ENCODE results near the gene CREB3L4. TPM values are rescaled to one million over a fixed set of nuclear protein-coding genes. Genes with fewer than 3 reads are reported as not detected.
A peak's percentile ranks its signal among the peaks of the same experiment; 100 is the strongest.

CREB3L4 gene
- total and polyA plus RNA-seq, 2 of the 13 experiments (the other 11 are each of a cell fraction or from before 2014, with no cell fraction given), result 9.9 to 18.7 TPM

DNA sequence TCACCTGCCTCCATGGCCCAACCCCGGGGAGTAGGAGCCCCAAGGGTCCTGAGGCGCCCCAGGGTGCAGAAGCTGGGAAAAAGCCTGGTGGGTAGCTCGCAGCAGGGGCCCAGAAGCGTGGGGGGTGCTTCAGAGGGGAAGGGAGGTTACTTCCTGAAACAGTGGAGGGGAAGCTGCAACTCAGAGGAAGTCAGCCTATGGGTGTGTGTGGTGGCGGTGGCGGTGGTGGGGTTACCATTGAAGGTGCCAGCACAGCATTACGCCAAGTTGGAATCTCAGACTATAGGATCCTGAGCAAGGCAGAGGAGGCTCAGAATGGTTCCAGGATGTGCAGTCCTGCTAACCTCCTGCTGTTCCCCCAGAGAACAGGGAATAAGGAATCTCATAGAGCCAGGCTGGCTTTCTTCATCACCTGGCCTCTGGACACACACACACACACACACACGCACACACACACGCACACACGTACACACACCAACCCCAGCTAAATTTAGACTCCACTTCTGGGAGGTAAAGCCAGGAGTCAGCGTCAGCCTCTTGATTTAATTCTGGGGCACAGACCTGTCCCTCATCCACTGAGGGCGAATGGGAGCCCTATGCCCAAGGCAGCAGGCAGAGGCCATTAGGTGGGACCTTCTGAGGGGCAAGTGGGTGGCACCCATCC is 22.4 kb upstream of the CREB3L4 start:
- DNase-seq (ENCODE audit: low spot score) (no peak), FAIRE-seq (no peak), ATAC-seq (peak; percentile 17)
- no TSS peak for BruUV-seq (replicated peaks)
- Histone ChIP-seq H3K4me1 (ENCODE audit: insufficient read depth, low read length) (peaks cover 40% of the 10 kb centered on the region), H3K27ac (ENCODE audit: extremely low read length, insufficient read depth, low read length) (peak overlapping the region; percentile 71), H3K9me3 (ENCODE audit: low read length) (no peaks in the 10 kb centered on the region), H3K79me2 (ENCODE audit: insufficient read depth, low read length) (peaks cover 11% of the 10 kb centered on the region), H3K4me2 (ENCODE audit: low read depth, low read length) (peak overlapping the region; percentile 87), H3K4me3 (replicated peaks in 1 of 3; ENCODE audit: insufficient read depth in 1 of 3, low read depth in 2 of 3, low read length in 3 of 3) (peak overlapping the region; percentile 71 to 98 (median 81)), H3K36me3 (replicated peaks in 1 of 2; ENCODE audit: control insufficient read depth in 1 of 2, insufficient read depth in 2 of 2, low read length in 2 of 2) (peaks cover 11 to 49% of the 10 kb centered on the region in 2 experiments; a peak in 4 of 5 replicates), H3K27me3 (ENCODE audit: control insufficient read depth in 1 of 2, insufficient read depth in 2 of 2, low read length in 2 of 2) (no peaks in the 10 kb centered on the region), H3K9ac (ENCODE audit: insufficient read depth, low read depth, low read length) (peak overlapping the region; percentile 82), H2AFZ (ENCODE audit: low read length) (no peak overlapping the region), H4K20me1 (ENCODE audit: insufficient read depth, low read length) (no peaks in the 10 kb centered on the region)
- WGBS (ENCODE audit: low lambda C conversion rate), result 58% methylated on average over 12 of the region's 12 CpGs
- in situ Hi-C loops (cut with HindIII; ENCODE audit: extremely low pct_ligation_motif_present, low pct_unique_long_range_greater_than_20kb) (loop anchor here (10.0 kb wide), 1 partner anchor 120 kb away; no protein-coding TSS in a partner anchor), intact Hi-C loops (cut with micrococcal nuclease; ENCODE audit: unreplicated experiment) (loop anchor here (5.0 kb wide), 1 partner anchor 327 kb away; the partner anchor contains the start of gene HAX1)
- CTCF ChIA-PET (ENCODE audit: low intra/inter-chr PET ratio, low total read pairs), result no interaction called here
- POLR2A ChIA-PET, result interaction anchor here (1.0 to 5.3 kb wide), 10 partner anchors 9 to 46 kb away, joined by 3 to 43 read pairs (median 18); partner anchors contain the start of genes CREB3L4, CRTC2, GATAD2B and JTB
- no peak for TF ChIP-seq MIER3 (CRISPR knock-in tag; IDR thresholded peaks at IDR 0.05; ENCODE audit: borderline replicate concordance)
- no peak for TF ChIP-seq ZBTB3 (CRISPR knock-in tag; IDR thresholded peaks at IDR 0.05; ENCODE audit: borderline replicate concordance, low read depth)
- TF ChIP-seq, protein P1, sequence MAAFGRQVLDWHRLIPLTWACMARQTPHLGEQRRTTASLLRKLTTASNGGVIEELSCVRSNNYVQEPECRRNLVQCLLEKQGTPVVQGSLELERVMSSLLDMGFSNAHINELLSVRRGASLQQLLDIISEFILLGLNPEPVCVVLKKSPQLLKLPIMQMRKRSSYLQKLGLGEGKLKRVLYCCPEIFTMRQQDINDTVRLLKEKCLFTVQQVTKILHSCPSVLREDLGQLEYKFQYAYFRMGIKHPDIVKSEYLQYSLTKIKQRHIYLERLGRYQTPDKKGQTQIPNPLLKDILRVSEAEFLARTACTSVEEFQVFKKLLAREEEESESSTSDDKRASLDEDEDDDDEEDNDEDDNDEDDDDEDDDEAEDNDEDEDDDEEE (CRISPR knock-in tag; IDR thresholded peaks at IDR 0.05), result 0 out of 2 replicates have a peak, but pooled peaks have one; percentile 34
- TF ChIP-seq RFX3 (CRISPR knock-in tag; IDR thresholded peaks at IDR 0.05), result no peak
- TF ChIP-seq ZNF407 (CRISPR knock-in tag; IDR thresholded peaks at IDR 0.05; ENCODE audit: not compliant biosample characterization), result peak; percentile 44
- no peak for TF ChIP-seq ZBTB34 (CRISPR knock-in tag; IDR thresholded peaks at IDR 0.05)
- TF ChIP-seq KAT7 (CRISPR knock-in tag; IDR thresholded peaks at IDR 0.05; ENCODE audit: borderline replicate concordance), result no peak
- TF ChIP-seq, protein P2, sequence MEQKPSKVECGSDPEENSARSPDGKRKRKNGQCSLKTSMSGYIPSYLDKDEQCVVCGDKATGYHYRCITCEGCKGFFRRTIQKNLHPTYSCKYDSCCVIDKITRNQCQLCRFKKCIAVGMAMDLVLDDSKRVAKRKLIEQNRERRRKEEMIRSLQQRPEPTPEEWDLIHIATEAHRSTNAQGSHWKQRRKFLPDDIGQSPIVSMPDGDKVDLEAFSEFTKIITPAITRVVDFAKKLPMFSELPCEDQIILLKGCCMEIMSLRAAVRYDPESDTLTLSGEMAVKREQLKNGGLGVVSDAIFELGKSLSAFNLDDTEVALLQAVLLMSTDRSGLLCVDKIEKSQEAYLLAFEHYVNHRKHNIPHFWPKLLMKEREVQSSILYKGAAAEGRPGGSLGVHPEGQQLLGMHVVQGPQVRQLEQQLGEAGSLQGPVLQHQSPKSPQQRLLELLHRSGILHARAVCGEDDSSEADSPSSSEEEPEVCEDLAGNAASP (CRISPR knock-in tag; IDR thresholded peaks at IDR 0.05; ENCODE audit: borderline replicate concordance), result no peak
- TF ChIP-seq ZNF317 (CRISPR knock-in tag; IDR thresholded peaks at IDR 0.05), result 0 out of 2 replicates have a peak, but pooled peaks have one; percentile 55
- no peak for TF ChIP-seq KDM6A (CRISPR knock-in tag; IDR thresholded peaks at IDR 0.05; ENCODE audit: low read depth)
- 0 out of 2 replicates have a peak, but pooled peaks have one; percentile 16 for TF ChIP-seq ATF7-NPFF (CRISPR knock-in tag; IDR thresholded peaks at IDR 0.05; ENCODE audit: low read depth)

Data from HepG2 (cell line).